CD4-positive, alpha-beta T cell treated with Interleukin-2 at 100 ng/mL for 4 hours (primary cell): ENCODE measurements around the gene SALL2.
A peak's percentile ranks its signal among the peaks of the same experiment; 100 is the strongest.

Experiments
- DNase-seq: peaks from one replicate; pipeline ENCODE4 v3.0.0-alpha.2; 2020; ENCODE audit warnings: low spot score

Gene SALL2

DNA sequence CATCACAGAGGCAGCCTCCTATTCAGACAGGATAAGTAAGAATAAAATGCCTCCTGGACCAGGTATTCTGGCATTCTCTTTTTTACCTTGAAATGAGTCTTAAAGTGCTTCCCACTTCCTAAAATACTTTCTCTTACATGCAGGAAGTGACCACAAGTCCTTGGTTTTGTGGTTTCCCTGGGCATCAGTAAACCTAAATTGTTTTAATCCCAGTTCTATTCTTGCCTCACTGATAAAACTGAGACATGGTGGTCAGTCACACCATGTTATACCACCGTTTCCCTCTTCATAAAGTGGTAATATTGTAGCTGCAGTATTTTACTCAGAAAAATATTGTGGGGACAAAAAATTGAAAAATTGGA lies 1.2 kb upstream of the SALL2 start:
- DNase-seq, result no peak

DNA sequence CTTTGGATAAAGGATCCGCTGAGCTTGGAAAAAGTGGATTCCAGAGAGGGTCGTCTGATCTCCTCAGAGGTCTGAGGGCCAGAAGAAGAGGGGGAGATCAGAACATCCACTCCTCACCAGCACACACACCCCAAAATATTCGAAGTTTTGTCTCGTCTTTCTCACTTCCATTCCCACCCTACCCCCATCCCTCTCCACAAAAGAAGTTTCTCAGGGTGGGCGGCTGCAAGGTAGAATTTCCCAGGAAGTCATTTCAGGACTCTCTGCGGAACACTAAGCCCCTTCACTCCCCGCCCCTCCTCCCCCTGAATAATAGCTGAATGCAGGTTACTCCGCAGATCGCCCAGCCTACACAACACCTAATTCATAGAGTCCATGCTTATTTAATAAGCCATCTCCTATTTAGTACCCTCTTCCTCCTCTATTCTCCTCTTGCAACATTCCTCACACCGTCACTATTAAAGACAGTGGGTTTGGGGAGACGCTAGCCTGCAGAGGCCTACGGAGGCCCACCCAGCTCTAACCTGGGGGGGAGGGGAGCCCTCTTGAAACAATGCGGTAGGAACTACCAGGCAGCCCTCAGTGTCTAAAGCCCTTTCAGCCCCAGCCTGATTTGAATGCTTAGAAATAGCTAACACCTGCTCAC lies 649 bp upstream of the SALL2 start:
- no peak for DNase-seq

DNA sequence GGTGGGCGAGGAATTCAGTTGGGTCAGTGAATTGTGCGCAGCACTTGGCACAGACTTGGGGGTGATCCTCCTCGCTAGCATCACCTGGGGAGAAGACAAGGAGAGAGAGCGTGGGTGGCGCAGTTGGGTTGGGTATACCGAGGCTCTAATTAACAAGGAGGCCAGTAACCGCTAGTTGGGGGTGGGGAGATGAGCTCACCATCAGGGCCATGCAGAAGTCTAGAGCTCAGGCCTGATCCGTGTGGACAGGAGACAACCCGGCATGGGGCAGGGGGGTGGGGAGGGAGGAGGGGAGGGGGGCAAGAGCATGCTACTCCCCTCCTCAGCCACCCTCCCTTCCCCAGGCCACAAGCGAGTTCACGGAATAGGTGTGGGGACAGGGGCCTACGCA lies 580 bp downstream of the SALL2 start:
- no peak for DNase-seq

DNA sequence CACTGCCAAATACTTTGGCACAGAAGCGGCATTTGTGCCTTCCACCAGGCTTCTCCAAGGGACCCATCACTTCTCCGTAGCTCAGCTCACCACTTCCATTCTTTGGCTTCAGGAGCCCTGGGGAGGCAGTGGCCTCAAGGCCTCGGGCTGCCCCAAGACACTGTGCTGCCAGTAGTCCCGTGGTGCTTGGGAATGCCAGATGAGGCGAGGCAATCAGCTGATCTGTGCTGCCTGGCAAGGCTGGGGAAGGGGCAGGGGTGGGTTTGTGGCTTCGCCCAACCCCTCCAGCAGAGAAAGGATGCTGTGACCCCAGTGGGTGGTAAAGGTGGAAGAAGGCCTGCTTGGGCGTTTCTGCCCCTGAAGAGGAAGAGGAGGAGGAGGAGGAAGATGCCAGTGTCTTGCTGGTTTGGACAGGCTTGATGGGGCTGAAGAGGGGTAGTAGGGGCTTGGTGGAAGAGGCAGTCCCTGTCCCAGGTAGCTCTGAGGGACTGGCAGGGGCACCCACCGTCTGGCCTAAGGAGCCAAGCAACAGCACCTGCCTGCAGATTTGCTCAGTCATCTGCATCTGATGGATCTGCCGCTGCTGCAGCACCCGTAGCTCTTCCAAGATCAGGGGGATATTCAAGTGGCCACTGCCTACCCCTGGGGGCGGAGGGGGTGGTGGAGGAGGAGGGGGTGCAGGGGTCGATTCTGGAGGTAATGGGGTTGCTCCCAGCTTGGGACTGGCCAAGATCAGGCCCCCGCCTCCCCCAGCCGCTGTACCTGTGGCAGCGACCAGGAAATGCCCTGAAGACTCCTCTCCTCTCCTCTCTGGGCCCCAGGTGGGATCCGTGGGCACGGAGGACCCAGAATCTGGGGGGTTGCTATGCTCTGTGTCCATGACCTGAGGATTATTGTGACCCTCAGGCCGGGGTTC lies 1.3 kb downstream of the SALL2 start:
- DNase-seq, result no peak

DNA sequence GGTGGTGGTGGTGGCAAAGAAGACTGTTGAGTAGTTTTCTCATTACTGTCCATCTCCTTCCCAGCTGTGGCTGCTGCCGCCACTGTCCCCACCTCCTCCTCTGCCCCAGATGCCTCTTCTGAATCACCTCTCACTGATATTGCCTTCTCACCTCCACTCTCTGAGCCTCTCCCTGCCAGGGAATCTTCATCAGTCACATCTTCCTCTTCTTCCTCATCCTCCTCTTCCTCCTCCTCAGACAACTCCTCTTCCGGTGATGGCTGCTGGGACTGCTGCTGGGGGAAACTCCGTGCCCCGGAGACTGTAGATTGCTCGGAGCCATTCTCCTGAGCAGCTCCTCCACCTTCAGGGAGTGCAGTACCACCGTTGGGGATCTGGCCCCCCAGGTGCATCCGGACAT lies 2.9 kb downstream of the SALL2 start:
- DNase-seq, result no peak

DNA sequence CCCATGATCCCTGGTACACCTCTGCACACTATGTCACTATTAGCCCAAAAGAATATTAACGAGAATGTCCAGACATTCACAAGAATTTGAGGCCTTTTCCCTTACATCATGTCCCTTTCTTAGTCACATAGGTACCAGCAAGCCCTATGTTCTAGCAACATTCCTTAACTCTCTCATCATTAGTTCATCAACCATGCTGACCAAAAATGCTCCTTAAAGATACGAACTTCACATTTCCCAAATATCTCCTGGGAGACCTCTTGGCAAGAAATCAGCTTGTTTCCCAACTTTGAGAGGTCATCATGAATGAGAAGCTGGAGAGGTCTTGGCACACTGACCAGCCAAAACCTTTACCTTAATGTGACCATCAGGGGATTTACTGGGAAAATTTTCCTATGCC lies 4.6 kb downstream of the SALL2 start:
- DNase-seq, result no peak

DNA sequence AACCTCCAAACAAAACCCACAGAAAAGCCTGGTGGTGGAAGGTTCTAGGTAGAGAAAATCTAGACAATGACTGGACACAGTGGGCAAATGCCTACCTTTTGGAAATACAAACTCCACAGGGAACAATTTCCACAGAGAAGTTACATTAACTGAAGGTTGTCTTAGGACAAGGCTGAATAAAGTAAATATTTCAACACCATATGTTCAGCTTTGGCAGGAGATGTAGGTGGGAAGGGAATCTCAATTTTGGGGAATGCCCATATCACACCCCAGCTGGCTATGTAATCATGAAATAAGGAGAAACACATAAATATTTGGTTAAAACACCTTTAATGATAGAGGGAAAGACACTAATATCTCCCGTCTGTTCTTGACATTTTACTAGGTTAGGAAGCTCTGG lies 5.4 kb downstream of the SALL2 start:
- no peak for DNase-seq

DNA sequence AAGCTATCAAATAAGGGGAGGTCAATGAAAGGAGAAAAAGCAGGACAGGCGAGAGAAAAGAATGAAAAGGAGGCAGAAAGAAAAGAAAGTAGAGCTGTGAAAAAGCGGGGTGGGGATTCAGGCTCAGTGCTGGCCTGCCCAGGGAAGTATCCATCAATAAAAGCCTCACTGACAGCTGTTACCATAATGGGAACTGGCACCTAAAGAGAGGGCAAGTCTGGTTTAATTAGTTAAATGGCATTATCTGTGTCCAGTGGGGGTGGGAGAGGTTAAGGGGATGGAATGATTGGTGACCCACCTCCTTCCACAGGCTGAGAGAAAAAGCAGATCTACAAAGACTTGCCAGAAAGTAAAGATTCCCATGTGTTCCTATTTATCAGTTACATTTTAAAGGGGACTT lies 7.4 kb downstream of the SALL2 start:
- DNase-seq, result no peak

DNA sequence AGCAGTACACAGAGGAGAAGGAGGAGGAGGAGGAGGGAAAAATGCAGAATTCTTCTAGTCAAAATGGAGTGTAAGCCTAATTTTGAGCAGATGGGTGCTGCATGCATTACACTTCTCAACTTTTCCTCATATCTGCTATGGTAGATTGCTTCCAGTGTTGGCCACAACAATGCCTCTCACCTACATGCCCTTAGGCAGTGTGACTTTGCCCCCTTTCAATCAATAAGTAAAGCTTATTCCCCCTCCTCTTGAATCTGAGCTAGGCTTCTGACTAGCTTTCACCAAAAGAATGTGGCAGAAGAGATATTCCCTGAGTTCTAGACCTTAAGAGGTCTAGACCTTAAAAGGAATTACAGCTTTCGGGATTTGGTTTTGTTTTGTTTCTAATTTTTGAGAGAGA lies 11.8 kb downstream of the SALL2 start:
- DNase-seq, result no peak

DNA sequence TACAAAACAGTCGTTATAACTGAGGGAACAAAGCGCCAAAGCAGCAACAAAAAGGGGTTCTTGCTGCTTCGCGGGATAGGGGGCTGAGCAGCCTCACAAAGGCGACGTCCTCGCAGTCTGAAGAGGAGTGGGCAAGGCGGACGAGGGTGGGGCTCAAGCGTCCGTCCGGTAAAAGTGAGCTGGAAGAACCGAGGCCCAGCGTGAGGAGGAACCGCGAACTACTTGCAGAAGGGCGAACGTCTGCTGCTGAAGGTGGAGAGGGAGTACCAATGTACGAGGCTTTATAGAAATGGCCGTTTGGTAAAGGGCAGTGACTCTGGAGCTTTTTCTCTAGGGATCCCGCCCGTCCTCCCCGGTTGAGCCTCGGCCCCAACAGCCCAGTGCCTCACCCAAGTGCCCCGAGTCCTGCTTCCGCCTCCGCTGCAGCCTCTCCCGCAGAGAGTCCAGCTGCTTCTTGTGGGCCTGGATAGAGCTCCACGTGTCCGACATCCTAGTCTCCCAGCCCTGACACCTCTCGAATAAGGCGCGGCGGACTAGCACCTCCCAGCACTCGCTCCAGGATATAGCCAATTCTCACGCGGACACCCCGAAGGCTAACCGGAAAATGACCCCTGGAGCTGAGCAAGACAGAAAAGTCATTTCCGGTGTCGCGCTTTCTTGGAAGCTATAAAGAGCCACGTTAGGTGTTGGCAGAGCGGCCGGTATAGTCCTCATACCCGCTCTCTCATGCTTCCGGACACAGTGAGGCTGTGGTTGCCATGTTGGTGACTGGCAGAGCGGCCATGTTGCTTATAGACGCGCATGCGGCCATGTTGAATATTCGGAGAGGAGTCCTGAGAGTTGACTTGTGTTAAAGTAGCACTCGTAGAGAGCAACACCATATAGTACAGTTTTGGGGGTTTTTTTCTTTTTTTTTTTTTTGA lies 15.2 kb downstream of the SALL2 start, which contains the start of gene METTL3:
Gene METTL3 (minus strand): TSS at position 606 of the 923 bp plus-strand sequence. CDS start 117 bp downstream, at position 489.
- peak; percentile 96 for DNase-seq

DNA sequence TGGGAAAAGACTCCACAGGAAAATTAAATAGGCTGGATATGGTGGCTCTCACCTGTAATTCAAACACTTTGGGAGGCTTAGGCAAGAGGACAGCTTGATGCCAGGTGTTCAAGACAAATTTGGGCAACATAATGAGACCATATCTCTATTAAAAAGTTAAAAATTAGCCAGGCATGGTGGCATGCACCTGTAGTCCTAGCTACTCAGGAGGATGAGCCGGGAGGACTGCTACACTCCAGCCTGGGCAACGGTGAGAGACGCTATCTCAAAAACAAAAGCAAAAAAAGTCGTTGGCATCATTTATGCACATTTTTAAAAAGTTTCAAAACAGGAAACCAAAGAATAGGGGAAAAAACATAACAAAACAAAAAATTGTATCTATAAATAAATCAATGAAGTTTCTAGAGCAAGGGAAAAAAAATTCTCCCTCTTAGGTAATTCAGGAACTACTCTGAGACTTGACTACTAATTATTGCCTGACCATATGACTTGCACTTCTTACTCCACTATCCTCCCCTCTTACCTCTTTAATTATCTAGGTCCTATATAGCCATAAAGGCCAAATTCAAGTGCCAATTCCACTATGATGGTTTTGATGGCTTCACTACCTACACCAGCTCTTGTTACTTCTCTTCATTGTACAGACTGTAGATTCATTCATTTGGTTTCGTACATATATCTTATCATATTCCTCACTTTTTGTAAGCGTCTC lies 16.6 kb downstream of the SALL2 start:
- no peak for DNase-seq

DNA sequence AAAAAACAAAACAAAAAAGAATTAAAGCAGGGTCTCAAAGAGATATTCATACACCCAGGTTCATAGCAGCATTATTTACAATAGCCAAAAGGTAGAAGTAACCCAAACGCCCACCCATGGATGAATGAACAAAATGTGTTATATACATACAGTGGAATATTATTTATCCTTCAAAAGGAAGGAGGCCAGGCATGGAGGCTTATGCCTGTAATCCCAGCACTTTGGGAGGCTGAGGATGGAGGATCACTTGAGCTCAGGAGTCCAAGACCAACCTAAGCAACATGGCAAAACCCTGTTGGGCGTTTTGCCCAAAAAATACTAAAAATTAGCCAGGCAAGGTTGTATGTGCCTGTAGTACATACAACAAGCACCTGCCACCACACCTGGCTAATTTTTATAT lies 19.6 kb downstream of the SALL2 start:
- no peak for DNase-seq

DNA sequence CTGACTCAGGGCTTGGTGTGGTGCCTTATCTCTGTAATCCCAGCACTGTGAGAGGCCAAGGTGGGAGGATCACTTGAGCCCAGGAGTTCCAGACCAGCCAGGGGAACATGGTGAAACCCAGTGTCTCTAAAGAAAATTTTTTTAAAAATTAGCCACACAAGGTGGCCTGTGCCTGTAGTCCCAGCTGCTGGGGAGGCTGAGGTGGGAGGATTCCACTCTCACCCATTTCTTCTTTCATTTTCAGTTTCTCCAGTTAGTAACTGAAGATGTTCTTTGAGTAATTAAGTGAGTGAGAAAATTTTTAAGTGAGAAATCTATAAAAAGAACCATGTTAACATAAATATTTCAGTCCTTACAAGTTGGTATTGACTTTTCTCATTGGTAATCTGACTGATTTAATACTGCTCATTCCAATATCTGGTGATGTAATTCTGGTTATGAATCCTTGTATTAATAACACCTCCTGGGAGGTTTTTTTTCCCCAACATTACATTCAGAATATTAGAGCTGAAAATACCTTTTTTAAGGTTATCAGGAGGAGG lies 21.1 kb downstream of the SALL2 start:
- DNase-seq, result peak; percentile 16

DNA sequence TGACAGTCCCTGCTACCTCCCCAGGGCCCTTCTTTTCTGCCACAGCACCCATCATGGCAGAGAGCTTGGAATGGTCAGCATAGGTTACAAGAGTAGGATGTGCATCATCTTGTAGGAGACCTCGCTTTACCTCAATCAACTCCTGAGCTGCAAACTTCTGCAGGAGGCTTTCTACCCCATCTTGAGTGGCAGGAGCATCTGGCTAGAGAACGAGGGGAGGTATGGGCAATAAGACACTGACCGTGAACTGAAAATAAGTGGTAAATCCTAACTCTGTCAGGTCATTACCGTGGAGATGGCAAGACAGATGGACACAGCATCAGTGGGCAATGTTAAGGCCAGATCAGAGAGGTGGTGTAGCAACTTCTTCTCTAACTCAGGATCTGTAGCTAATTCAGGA lies 22.8 kb downstream of the SALL2 start:
- no peak for DNase-seq

DNA sequence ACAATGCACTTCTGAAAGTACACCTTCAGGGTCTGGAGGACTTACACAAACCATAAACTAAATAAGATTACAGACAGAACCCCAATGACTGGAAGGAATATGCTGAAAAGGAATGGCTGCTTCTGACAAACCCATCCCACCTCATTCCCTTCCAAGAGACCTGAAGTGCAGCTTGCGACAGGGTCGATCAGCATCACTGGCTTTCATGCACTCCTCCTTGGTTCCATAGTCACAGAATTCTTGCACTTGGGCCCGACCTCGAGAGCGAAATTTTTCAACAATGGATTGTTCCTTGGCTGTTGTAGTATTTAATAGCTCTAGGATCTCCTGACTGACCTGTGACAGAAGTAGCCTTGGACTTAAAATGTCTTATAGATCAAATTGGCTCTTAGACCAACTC lies 24.6 kb downstream of the SALL2 start:
- no peak for DNase-seq

DNA sequence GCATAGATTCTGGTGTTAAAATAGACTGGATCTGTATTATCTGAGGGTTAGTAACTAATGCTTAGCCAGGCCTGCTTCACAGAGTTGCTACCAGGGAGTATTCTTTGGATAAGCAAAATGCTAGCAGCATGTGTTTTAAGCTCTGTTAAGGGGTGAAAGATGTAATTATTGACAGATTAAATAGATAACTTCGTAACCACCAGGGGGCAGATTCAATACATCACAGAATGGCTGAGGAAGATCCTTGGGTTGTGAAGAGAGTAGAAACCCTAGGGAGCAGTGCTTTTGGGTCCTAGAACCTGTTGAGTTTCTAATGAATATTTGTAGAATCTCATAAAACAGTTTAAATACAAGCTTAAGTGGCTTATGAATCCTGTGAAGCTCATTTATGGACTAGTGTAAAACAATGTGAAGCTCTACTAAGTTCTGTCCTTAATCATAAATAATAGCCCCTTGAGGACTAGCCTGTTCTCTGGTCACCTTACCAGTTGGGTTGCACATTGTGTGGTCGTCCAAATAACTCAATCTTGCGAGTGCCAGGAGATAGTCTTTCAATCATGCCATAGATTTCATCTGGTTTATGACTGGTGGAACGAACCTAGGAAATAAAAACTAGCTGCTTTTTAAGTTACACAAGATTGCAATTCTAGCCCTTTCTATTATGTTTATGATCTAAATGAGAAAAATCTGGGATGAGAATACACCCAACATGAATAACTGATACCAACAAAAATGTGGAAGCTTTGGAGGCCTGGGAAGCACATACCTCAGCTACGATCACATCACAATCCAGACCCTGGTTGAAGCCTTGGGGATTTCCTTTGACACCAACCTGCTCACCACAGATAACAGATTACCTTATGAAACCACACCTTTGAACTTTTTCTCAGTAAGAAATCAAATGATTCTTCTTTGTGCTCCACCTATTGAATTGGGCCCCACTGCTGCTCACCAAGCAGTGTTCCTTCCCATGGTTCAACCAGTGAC lies 27.3 kb downstream of the SALL2 start:
- DNase-seq, result peak; percentile 68

DNA sequence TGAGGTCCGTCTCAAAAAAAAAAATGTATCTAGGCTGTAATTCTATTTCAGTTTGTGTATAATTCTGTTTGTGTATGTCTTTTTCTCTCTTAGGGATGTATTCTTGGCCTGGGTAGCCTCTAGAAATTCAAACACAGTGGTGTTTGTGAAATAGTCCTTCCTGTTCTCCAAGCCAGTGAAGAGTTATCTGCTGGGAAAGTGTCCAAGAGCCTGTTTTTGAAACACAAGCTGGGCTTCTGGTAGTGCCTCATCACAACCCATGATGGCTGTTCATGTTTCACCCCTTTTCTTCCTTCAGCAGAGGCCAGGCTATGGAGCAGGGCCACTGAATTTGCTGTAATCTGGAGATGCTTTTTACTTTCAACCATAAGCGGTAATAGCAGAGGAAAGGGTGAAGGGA lies 29.7 kb downstream of the SALL2 start:
- no peak for DNase-seq

DNA sequence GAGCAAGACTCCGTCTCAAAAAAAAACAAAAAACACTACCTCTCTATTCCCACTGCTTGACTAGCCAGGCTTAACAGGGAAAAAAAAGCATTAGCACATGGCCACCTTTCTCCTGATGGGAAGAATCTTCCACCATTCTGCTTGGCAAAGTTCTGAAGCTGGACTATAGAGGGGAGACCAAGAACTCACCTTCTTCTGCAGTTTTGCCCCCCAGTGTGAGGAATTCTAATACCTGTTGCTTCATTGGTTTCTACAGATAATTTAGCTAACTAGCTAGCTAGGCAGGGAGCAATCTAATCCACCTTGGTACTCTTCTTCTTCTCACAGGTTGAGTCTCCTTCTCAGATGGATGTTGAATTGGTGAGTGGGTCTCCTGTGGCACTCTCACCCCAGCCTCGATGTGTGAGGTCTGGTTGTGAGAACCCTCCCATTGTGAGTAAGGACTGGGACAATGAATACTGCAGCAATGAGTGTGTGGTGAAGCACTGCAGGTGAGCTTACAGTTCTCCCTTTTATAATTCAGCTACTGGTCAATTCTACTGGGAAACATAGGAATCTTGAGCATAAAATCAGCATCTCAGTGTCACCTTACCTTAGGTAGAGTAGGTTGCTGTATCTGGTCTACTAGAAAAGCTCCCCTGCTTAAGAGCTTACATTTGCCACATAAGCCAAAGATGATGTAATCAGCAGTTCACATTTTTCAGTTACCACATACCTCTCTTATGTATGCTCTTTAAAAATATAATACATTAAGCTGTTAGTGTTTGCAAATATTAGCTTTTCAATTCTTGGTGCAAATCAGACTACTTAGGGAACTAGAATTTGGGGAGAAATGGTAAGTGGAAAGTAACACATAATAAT lies 31.0 kb downstream of the SALL2 start:
- DNase-seq, result no peak

DNA sequence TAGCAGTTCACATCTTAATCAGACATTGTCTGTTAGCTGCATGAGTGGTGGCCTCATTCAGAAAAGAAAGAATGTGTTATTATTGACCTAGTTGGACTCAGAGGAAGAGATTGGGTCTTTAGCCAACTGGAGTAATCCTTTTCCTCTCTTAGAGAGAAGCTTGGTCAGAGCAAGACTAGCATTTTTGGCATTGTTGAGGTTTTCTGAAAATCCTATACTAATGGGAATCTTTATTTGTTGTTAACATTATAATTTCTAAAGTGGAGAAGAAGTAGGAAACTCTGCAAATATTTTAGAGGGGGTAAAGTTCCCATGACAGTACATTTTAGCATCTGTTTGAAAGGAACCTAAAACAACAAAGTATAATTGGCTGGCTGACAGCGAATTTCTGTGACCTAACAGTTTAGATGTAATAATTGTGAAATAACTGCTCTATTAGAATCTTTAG lies 39.5 kb downstream of the SALL2 start:
- no peak for DNase-seq
